ENCODE measurements around the gene HBM. TPM values are rescaled to one million over a fixed set of nuclear protein-coding genes. Genes with fewer than 3 reads are reported as not detected.
"Not testable (repeated sequence)": the region's sequence is repeated elsewhere in the genome, so short reads cannot be mapped to it uniquely, and the experiment has no call there.

HBM gene
- total RNA-seq, 1 experiment from 2014 or later: not detected

DNA sequence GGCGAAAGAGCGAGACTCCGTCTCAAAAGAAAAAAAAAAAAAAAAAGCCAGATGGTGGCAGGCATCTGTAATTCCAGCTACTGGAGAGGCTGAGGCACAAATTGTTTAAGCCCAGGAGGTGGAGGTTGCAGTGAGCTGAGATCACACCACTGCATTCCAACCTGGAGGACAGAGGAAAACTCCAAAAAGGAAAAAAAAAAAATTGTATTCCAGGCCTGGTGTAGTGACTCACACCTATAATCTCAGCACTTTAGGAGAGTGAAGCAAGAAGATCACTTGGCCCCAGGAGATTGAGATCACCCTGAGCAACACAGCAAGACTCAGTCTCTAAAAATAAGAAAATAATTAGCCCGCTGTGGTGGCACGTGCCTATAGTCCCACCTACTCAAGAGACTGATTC is 34.6 kb downstream of the HBM start:
- POLR2A ChIA-PET (ENCODE audit: low non-redundant PET): interaction anchor here (0.7 kb wide), 1 partner anchor 23 kb away, joined by 15 read pairs; no protein-coding TSS in a partner anchor
- Histone ChIP-seq H3K27ac (ENCODE audit: low read depth, low read length, poor library complexity, severe bottlenecking) (no peak overlapping the region), H3K9me3 (ENCODE audit: low read depth, low read length, poor library complexity, severe bottlenecking) (no peaks in the 10 kb centered on the region), H3K36me3 (ENCODE audit: insufficient read depth, low read length, poor library complexity, severe bottlenecking) (peaks cover 83% of the 10 kb centered on the region), H3K27me3 (replicated peaks; ENCODE audit: insufficient read depth, low read depth, low read length, poor library complexity) (no peaks in the 10 kb centered on the region), H3K4me1 (ENCODE audit: insufficient read depth, low read length, poor library complexity, severe bottlenecking) (peaks cover 4% of the 10 kb centered on the region), H3K4me3 (ENCODE audit: low read depth, low read length, poor library complexity, severe bottlenecking) (no peak overlapping the region)
- BruUV-seq (replicated peaks): no TSS peak
- peak; percentile 30 for DNase-seq (ENCODE audit: low spot score)
- TF ChIP-seq EZH2 (IDR thresholded peaks at IDR 0.05; ENCODE audit: borderline replicate concordance, low read depth, low read length, poor library complexity, severe bottlenecking) (no peak), CTCF (conservative IDR thresholded peaks at IDR 0.05; ENCODE audit: low read depth, low read length) (no peak)
- CTCF ChIA-PET: interaction anchor here (0.7 kb wide), 1 partner anchor 327 kb away, joined by 4 read pairs; no protein-coding TSS in a partner anchor
- intact Hi-C loops (cut with micrococcal nuclease; ENCODE audit: unreplicated experiment): no loop called here

DNA sequence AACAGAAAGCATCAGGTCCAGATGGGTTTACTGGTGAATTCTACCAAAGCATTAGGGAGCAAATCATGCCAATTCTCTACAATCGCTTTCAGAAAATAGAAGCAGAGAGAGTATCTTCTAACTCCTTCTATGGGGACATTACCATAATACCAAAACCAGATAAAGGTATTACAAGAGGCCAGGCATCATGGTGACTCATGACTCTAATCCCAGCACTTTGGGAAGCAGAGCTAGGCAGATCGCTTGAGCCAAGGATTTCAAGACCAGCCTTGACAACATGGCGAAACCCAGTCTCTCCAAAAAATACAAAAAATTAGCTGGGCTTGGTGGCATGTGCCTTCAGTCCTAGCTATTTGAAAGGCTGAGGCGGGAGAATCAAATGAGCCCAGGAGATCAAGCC is 37.5 kb downstream of the HBM start:
- ChIA-PET CTCF (interaction anchor here (1.0 kb wide), 1 partner anchor 14 kb away, joined by 3 read pairs; no protein-coding TSS in a partner anchor), POLR2A (ENCODE audit: low non-redundant PET) (no interaction called here)
- Histone ChIP-seq H3K27me3 (replicated peaks; ENCODE audit: insufficient read depth, low read depth, low read length, poor library complexity) (no peaks in the 10 kb centered on the region), H3K4me3 (ENCODE audit: low read depth, low read length, poor library complexity, severe bottlenecking) (no peak overlapping the region), H3K36me3 (ENCODE audit: insufficient read depth, low read length, poor library complexity, severe bottlenecking) (peaks cover 82% of the 10 kb centered on the region), H3K4me1 (ENCODE audit: insufficient read depth, low read length, poor library complexity, severe bottlenecking) (peaks cover 14% of the 10 kb centered on the region), H3K27ac (ENCODE audit: low read depth, low read length, poor library complexity, severe bottlenecking) (no peak overlapping the region), H3K9me3 (ENCODE audit: low read depth, low read length, poor library complexity, severe bottlenecking) (no peaks in the 10 kb centered on the region)
- TF ChIP-seq EZH2 (IDR thresholded peaks at IDR 0.05; ENCODE audit: borderline replicate concordance, low read depth, low read length, poor library complexity, severe bottlenecking) (no peak), CTCF (conservative IDR thresholded peaks at IDR 0.05; ENCODE audit: low read depth, low read length) (no peak)
- intact Hi-C loops (cut with micrococcal nuclease; ENCODE audit: unreplicated experiment): no loop called here
- BruUV-seq (replicated peaks): no TSS peak
- no peak for DNase-seq (ENCODE audit: low spot score)

- DNase-seq (ENCODE audit: low spot score); H3K9me3 ChIP-seq (ENCODE audit: low read depth, low read length, poor library complexity, severe bottlenecking); H3K27me3 ChIP-seq (replicated peaks; ENCODE audit: insufficient read depth, low read depth, low read length, poor library complexity); BruUV-seq (replicated peaks); intact Hi-C loops (cut with micrococcal nuclease; ENCODE audit: unreplicated experiment); POLR2A ChIA-PET (ENCODE audit: low non-redundant PET); H3K4me3 ChIP-seq (ENCODE audit: low read depth, low read length, poor library complexity, severe bottlenecking); H3K27ac ChIP-seq (ENCODE audit: low read depth, low read length, poor library complexity, severe bottlenecking): not testable (repeated sequence)
- Histone ChIP-seq H3K36me3 (ENCODE audit: insufficient read depth, low read length, poor library complexity, severe bottlenecking) (peaks cover 82% of the 10 kb centered on the region), H3K4me1 (ENCODE audit: insufficient read depth, low read length, poor library complexity, severe bottlenecking) (peaks cover 14% of the 10 kb centered on the region)
- CTCF ChIA-PET: interaction anchor here (0.6 to 1.0 kb wide), 2 partner anchors 15 to 23 kb away, joined by 3 read pairs; no protein-coding TSS in a partner anchor
Measured at GRCh38 chr16:204046-204445, 38.3 kb downstream of the HBM start.

DNA sequence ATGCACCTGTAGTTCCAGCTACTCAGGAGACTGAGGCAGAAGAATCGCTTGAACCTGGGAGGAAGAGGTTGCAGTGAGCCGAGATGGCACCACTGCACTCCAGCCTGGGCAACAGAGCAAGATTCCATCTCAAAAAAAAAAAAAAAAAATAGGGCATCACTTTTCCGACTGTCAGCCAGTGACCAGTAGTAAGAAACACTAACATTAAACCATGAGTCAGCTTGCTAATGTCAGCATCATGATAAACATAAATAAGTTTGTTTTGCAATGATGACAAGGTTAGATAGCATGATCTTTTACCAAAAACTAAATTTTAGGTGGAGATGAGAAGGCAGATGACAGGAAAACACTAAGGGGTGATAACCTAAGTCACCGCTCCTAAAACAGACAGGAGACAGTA is 43.6 kb downstream of the HBM start:
- H3K27ac ChIP-seq (ENCODE audit: low read depth, low read length, poor library complexity, severe bottlenecking); DNase-seq (ENCODE audit: low spot score); CTCF ChIA-PET; H3K27me3 ChIP-seq (replicated peaks; ENCODE audit: insufficient read depth, low read depth, low read length, poor library complexity); POLR2A ChIA-PET (ENCODE audit: low non-redundant PET); intact Hi-C loops (cut with micrococcal nuclease; ENCODE audit: unreplicated experiment); H3K9me3 ChIP-seq (ENCODE audit: low read depth, low read length, poor library complexity, severe bottlenecking); H3K4me3 ChIP-seq (ENCODE audit: low read depth, low read length, poor library complexity, severe bottlenecking); BruUV-seq (replicated peaks): not testable (repeated sequence)
- peaks cover 14% of the 10 kb centered on the region for H3K4me1 ChIP-seq (ENCODE audit: insufficient read depth, low read length, poor library complexity, severe bottlenecking)
- peaks cover 85% of the 10 kb centered on the region for H3K36me3 ChIP-seq (ENCODE audit: insufficient read depth, low read length, poor library complexity, severe bottlenecking)

DNA sequence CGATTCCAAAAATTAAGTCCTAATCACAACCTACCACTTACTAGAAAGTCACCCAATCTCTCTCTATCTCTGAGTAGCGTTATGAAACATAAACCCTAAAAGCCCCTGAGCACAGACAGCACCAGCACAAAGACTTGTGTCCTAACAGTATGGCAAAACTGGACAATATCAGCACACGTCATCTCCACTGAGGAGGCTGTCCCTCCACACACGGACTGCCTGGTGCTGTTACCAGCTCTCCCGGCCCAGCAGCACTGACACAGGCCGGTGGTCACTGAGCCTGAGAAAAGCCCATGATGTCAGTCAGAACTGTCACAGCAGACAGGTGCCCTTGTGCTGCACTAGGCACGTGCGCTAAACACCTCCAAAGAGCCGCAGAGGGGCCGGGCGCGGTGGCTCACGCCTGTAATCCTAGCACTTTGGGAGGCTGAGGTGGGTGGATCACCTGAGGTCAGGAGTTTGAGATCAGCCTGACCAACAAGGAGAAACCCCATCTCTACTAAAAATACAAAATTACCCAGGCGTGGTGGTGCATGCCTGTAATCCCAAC is 45.9 kb downstream of the HBM start:
- BruUV-seq (replicated peaks); POLR2A ChIA-PET (ENCODE audit: low non-redundant PET): not testable (repeated sequence)
- peaks cover 83% of the 10 kb centered on the region for H3K36me3 ChIP-seq (ENCODE audit: insufficient read depth, low read length, poor library complexity, severe bottlenecking)

More for the DNA sequence above, 45.9 kb downstream of the HBM start:
- H3K9me3 ChIP-seq (ENCODE audit: low read depth, low read length, poor library complexity, severe bottlenecking); H3K4me1 ChIP-seq (ENCODE audit: insufficient read depth, low read length, poor library complexity, severe bottlenecking); H3K27me3 ChIP-seq (replicated peaks; ENCODE audit: insufficient read depth, low read depth, low read length, poor library complexity); DNase-seq (ENCODE audit: low spot score); intact Hi-C loops (cut with micrococcal nuclease; ENCODE audit: unreplicated experiment); CTCF ChIA-PET; H3K27ac ChIP-seq (ENCODE audit: low read depth, low read length, poor library complexity, severe bottlenecking); H3K4me3 ChIP-seq (ENCODE audit: low read depth, low read length, poor library complexity, severe bottlenecking): not testable (repeated sequence)

All from A673 (cell line).